NCI-H510A (cell line): ENCODE data around the gene AARS2.
A peak's percentile ranks its signal among the peaks of the same experiment; 100 is the strongest.

Experiments used
- DNase-seq: peaks from one replicate; lab custom pipeline; 2025; lab: John Stamatoyannopoulos, UW

AARS2 gene

DNA sequence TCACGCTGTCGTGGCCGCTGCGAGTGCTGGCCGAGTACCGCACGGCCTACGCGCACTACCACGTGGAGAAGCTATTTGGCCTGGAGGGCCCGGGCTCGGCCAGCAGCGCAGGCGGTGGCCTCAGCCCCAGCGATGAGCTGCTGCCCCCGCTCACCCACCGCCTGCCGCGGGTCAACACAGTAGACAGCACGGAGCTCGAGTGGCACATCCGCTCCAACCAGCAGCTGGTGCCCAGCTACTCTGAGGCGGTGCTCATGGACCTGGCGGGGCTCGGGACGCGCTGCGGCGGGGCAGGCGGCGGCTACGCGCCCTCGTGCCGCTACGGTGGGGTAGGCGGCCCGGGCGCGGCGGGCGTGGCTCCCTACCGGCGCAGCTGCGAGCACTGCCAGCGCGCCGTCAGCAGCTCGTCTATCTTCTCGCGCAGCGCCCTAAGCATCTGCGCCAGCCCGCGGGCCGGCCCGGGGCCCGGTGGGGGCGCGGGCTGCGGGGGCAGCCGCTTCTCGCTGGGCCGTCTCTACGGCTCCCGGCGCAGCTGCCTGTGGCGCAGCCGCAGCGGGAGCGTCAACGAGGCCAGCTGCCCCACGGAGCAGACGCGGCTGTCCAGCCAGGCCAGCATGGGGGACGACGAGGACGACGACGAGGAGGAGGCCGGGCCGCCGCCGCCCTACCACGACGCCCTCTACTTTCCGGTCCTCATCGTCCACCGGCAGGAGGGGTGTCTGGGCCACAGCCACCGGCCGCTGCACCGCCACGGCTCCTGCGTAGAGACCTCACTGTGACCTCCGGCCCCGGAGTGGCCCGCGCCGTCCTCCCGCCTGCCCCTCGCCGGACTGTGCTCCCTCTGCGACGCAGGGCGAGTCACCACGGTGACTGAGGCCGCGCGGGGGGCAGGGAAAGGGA lies 37.1 kb downstream of the AARS2 start:
- peak; percentile 30 for DNase-seq

DNA sequence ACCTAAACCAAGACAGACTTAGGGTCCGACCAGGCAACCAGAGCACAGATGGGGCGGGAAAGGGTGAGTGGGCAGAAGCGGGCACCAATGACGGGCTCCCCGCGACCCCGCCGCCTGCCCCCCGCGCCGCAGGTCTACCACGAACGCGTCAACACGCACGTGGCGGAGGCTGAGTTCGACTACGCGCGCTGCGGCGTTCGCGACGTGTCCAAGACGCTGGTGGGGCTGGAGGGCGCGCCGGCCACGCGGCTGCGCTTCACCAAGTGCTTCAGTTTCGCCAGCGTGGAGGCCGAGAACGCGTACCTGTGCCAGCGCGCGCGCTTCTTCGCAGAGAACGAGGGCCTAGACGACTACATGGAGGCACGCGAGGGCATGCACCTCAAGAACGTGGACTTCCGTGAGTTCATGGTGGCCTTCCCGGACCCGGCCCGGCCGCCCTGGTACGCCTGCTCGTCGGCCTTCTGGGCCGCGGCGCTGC lies 37.8 kb downstream of the AARS2 start:
- DNase-seq, result no peak

DNA sequence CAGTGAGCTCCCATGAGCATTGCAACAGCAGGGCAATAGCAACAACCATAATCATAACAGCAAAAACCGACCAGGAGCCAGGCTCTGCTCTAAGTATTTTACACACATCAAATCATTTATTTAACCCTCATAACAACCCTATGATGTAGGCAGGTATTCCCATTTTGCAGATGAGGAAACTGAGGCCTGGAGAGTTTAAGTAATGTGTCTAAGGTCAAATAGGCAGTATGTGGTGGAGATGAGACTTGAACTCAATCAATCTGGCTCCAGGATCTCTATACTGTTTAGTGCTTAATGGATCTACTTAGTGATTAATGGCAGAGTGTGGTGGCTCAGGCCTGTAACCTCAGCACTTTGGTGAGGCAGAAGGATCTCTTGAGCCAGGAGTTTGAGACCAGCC lies 39.5 kb downstream of the AARS2 start:
- DNase-seq, result no peak

DNA sequence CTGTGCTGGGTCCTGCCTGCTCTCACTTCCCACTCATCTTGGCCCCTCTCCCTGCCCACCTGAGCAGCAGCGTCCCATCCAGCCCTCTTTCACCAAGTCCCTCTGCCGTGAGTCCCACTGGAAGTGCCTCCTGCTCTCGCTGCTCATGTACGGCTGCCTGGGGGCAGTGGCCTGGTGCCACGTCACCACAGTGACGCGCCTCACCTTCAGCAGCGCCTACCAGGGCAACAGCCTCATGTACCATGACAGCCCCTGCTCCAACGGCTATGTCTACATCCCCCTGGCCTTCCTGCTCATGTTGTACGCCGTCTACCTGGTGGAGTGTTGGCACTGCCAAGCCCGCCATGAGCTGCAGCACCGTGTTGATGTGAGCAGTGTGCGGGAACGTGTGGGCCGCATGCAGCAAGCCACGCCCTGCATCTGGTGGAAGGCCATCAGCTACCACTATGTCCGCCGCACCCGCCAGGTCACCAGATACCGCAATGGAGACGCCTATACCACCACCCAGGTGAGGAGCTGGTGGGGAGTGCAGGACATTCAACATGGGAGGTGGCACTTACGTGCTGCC lies 40.1 kb downstream of the AARS2 start:
- DNase-seq, result no peak

DNA sequence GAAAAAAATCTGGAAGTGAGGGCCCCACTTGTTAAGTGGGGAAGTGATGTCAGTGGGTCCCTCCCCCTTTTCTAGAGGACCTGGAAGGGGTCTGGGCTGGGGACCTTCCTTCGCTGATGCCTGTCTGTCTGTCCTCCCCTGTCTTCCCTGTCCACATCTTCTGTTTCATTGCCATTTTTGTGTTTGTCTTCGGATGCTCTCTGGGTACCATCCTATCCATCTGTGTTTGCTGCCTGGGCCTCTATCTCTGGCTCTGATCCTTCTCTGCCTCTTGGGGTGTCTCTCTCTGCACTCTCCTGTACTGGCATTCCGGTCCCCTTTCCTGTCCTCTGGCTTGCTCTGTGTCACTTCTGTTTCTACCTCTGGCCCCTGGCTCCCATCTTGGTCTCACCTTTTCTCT lies 40.6 kb downstream of the AARS2 start:
- no peak for DNase-seq

DNA sequence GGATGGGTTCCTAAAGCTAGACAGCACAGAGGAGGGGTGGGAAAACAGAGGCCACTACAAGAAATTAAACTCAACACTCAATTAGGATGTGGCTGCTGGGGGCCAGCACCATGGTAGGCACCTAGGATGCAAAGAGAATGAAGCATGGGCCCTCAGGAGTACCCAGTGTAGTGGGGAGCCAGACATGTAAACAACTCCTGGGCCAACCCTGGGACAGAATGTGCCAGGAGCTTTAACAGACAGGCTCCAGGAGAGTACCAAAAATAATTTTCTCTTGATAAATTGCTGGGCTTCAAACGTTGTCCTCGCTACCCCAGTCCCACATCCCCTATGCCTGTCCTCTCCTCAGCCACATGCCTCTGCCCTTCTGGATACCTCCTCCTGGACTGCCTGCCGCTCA lies 41.2 kb downstream of the AARS2 start:
- no peak for DNase-seq

DNA sequence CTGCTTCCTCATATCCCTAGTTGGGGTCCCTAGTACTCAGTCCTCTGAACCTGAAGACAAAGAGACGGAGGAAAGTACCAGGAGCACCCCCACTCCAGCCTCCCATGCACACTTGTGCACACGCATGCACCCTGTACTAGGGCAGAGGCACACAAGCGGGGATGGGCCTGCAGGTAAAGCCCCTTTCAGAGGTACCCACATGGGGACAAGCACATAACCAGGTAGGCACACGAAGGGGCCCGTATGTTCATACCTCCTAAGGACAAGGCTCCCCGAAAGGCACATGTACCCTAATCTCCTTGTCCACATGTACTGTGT lies 41.8 kb downstream of the AARS2 start:
- DNase-seq, result no peak

DNA sequence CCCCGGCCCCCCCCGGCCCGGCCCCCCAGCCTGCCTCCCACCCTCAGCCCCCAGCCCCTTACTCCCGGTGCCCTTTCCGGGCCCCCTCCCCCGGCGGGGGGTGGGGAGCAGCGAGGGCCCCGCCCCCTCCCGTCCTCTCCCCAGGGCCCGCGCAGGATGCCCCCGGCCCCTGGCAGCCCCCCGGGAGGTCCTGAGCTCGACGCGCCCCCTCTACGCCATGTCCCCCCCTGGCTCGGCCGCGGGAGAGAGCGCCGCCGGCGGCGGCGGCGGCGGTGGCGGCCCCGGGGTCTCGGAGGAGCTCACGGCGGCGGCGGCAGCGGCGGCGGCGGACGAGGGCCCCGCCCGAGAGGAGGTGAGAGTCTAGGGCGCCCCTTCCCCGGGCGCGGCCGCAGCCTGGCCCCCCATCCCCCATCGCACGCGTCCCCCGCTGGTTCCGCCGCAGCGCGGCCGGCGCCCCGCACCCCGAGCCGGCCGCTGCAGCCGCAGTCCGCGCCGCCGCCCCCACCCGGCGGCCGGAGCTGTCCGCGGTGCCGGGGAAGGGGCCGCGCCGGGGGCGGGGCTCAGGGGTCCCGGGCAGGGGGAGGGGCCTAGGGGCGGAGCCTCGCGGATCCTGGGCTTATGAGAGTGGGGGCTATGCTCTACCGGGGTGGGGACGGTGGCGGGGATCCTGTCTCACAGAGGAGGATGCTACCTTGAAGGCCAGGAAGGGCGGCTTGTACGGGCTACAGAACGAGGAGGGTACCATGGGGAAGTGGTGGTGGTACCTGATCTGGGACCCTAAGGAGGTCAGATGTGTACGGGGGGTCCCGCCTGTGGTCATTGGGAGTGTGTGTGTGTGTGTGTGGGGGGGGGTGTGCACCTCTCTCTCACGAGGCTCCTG lies 42.4 kb downstream of the AARS2 start:
- DNase-seq, result peak; percentile 37

DNA sequence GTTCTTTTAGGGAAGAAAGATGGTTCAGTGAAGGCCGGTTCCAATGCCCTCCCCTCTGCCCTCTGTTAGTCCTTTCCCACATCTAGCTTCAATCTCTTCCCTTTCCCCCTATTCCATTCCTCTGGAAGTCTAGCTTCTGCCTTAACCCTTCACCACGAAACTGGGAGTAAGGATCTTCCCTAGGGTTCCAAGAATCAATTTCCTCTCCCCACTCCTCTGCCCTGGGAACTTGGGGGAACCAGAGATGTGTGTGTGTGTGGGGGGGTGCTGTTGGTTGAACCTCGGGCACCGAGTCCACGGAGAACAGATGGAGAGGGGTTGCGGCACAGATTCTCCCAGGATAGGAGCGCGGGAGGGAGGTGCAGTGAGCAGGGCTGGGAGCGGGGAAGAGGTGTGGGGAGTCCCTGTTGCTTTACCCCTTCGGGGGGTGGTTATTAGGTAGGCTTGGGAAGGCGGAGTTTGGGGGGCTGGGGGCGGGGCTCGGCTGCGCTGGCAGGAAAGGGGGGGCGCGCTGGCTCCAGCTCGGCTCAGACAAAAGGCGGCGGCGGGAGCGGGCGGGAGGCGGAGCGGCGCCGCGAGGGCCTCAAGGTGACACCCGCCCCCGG lies 43.1 kb downstream of the AARS2 start, which contains the start of gene TMEM151B:
Gene TMEM151B (plus strand): TSS at position 530 of the 605 bp plus-strand sequence. CDS start 293 bp downstream, outside the sequence.
- DNase-seq, result no peak

DNA sequence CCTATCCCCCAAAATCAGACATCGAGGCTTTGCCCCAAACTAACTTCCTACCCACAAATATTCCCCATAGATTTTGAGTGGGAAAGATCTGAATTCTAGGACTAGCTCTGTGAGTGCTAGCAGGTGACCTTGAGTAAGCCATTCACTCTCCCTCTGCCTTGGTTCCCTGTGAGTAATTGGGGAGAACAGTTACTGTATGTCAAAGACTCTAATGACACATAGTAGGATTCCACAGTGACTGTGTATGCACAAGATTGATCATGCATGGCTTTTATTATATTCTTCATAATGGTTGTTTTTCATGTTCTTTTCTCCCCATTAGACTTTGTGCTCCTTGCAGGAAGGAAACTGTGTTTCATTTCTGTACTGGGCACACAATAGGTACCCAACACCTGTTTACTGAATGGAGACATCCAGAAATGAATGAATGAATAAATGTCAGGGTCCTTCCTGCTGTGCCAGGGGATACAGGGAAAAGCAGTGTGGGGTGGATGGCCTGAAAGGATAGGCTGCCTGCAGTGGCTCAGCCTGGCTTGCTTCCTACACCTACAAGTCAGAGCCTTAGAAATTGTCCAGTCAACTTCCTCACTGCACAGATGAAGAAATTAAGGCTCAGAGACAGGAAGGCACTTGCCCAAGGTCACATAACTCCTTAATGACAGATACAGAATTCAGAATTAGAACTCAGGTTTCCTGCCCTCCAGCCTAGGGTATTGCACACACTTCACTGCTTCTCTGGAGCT lies 43.8 kb downstream of the AARS2 start:
- DNase-seq, result no peak

DNA sequence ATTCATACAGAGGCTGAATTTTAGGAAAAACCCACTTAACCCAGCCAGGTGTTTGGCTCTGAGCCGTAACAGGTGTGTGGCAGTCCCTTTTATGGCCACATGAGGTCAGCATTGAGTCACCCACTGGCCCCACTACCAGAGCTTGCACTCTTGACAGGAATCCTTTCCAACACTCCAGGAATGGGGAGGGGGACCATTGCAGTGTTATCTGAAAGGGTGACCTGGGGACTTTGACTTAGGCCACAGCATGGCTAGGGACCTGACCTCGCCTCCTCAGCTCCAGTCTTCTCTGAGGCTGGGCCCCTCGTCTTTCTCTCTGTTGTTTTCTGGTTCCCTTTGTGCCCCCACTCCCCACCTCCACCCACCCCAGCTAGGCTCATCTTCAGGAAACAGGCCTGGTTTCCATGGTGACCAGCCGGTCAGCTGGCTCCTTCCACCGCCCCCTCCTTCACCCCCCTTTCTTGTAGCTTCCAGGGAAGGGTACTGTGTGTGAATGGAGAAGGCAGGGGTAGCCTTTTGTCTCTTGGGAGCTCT lies 45.0 kb downstream of the AARS2 start:
- no peak for DNase-seq

DNA sequence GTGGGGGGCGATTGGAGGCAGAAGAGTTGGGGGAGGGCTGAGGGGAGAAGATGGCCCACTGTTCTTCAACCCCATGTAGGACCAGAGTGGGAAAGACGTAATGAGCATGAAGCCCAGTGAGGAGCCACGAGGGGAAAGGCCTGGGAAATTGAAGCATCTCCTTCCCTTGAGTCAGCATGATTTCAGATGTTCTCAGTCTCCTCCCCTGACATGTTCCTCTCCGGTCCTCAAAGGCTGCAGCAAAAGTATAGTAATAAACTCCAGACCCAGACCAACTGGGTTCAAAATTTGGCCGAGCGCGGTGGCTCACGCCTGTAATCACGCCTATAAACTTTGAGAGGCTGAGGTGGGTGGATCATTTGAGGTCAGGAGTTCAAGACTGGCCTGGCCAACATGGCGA lies 45.9 kb downstream of the AARS2 start:
- DNase-seq, result no peak

DNA sequence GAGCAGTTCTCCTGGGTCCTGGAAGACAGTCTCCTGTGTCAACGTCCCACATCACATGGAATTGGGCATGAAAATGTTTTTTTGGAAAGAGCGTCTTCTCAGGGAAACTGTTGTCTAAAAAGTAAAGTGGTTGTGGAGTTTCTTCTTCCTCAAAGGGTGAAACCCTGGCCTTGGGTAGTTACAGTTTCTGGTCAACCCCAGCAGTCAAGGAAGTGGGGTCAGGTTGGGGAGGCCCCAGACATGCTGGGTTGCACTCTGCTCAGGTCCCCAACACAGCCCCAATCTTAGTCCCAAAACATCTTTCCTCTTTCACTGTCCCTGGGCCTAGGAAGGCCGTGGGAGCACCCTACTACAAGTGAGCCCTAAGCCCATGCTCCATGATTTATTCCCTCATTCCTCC lies 46.8 kb downstream of the AARS2 start:
- DNase-seq, result no peak

DNA sequence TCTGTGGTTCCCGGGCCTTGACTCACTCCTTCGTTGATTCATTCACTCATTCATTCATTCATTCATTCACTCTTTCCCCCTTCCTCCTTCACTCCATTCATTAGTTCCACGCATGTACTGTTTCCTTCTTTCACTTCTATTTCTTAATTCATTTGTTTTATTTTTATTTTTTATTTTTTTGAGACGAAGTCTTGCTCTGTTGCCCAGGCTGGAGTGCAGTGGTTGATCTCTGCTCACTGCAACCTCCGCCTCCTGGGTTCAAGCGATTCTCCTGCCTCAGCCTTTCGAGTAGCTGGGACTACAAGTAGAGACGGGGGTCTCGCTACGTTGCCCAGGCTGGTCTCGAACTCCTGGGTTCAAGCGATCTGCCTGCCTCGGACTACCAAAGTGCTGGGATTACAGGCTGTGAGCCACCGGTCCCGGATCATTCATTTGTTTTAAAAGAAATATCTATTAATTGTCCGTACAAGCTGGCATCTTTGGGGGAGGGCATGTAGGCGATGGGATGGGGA lies 47.4 kb downstream of the AARS2 start:
- DNase-seq, result no peak

DNA sequence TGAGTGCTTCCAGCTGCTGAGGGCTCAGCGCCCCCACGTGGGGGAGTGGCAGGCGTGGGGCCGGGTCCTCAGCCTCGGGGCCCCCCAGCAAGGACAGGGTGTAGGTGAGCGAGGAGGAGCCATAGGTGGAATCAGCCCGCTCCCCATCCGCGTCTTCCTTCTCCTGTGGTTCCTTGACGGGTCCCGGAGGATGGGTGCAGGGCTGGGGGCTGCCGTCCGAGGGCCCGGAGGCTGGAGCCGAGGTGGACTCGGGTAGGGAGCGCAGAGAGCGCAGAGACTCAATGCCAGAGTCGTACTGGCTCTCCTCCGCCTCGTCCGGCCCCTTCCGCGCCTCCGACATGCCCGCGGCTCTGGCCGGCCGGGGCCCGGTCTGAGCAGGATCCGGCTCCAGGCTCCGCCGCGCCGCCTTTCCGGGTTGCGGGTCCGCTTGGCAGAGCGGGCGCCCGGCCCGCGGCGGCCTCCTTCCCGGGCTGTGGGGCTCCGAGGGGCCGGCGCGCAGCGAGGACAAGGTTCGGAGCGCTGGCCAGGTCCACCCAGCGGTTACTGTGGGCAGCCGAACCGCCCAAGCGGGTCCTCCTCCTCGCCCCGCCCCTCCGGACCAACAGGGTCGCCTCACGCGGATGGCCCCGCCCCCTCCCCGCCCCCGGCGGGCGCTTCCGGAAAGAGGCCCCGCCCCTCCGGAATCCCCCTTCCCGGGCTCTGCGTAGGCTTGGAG lies 48.0 kb downstream of the AARS2 start, which contains the start of gene NFKBIE:
Gene NFKBIE (minus strand): TSS at position 545 of the 715 bp plus-strand sequence. CDS start 205 bp downstream, at position 340.
- peak; percentile 89 for DNase-seq

DNA sequence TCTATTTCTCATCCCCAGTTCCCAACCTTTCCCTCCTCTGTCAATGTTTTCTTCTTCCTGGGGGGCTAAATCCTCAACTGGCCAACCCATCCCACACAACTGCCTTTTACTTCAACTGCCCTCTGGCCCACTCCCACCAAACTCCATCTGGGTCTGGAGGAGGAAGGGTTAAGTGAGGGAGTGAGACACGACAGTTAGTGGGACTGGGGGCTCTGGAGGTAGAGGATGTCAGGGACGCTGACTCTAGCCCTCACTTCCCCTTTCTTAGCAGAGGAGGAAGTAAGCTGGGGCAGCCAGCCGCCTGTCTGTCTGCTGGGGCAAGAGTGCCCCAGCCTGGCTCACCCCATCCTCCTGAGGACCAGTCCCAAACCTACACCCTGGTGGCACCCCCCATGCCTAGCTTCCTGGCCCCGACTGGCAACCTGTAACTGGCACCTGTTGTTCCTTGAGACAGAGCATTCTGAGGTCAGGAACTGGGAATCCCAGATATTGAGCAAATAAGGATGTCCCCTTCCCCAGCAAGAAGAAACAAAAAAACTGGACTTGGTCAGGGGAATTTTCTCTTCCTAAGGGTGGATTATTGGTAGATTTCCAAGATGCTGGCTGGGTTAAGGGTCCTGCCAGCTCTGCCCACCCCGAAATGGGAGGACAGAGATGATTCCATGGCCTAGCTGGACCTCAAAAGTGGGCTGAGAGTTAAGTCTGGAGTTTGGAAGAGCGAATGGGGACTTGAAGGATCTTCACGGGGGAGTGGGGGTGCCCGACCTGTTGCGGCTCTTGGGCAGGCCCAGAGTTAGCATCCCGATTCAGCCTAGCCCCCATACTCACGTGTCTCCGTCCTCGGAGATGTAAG lies 48.8 kb downstream of the AARS2 start:
- DNase-seq, result no peak

DNA sequence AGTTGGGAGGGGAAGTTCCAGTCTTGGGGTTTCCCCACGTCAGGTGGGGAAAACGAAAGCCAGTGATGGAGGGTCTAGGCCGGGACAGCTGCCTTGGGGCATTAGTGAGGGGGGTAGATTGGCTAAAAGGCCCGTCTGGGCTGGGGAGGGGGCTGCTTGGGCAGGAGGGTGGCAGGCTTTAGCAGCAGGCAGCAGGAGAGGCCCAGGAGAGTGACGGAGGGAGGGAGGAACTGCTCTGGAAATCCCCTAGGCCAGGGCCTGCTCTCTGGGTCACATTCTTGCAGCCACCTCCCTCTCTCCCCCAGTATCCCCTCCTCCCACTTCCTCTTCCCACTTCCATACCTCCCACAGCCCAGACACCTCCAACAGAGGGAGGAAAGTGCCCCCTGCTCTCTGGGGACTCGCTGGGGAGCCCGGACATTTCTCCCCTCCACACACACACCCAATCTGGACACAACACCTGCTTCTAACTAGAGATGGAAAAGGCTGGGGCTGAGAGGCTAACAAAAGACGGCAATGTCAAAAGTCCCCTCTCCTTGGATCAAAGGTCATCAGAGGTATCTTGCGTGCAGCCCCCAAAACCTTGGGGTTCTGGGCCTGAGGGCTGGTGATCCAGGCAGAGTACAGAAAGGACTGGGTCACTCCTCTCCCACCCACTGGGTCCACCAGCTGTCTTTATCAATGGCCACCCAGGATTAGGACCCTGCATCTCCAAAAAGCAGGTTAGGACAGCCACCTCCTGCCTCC lies 49.6 kb downstream of the AARS2 start:
- DNase-seq, result no peak
